ENCODE measurements around the gene PCBP3.
"Not testable (repeated sequence)": the region's sequence is repeated elsewhere in the genome, so short reads cannot be mapped to it uniquely, and the experiment has no call there.

The PCBP3 gene

DNA sequence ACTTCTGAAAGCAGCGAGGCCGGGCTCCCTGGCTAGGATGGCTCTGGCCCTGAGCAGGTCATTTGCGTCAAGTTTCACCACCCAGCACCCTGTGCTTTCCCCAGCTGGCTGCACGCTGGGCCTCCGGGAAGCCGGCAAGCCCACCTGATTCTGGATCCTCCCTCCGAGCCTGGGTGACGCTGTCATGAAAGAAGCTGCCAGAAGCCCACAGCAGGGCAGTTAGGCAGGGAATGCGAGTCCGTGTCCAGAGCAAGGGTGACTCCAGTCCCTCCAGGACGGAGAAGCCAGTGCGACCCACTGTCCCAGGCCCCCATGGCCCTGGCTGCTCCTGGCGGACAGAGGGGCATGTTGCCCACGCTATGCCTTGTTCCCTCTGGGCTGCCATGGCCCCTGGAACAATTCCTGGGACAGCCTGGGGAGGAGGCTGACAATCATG lies 44.4 kb upstream of the PCBP3 start:
- TF ChIP-seq YY1 (IDR thresholded peaks at IDR 0.05; ENCODE audit: insufficient read depth, insufficient read length) (no peak), SUZ12 (IDR thresholded peaks at IDR 0.05; ENCODE audit: extremely low read depth, insufficient read depth, insufficient read length) (no peak), ZNF274 (IDR thresholded peaks at IDR 0.05; ENCODE audit: low read depth, low read length) (no peak)
- Histone ChIP-seq H3K9me3 (ENCODE audit: insufficient read depth, low read length) (peaks cover 35% of the 10 kb centered on the region), H3K4me3 (ENCODE audit: insufficient read length, low read depth) (no peak overlapping the region), H3K36me3 (ENCODE audit: insufficient read depth, insufficient read length, low read length) (no peaks in the 10 kb centered on the region), H3K4me1 (ENCODE audit: insufficient read depth, insufficient read length) (no peaks in the 10 kb centered on the region), H3K9ac (ENCODE audit: insufficient read length, low read depth) (no peak overlapping the region), H3K27me3 (ENCODE audit: insufficient read depth, insufficient read length) (peaks cover 22% of the 10 kb centered on the region)
- DNase-seq (ENCODE audit: low read depth, low spot score): no peak

- no peak overlapping the region for H3K4me3 ChIP-seq (ENCODE audit: insufficient read length, low read depth)
- no peaks in the 10 kb centered on the region for H3K36me3 ChIP-seq (ENCODE audit: insufficient read depth, insufficient read length, low read length)
- no peak for DNase-seq (ENCODE audit: low read depth, low spot score)
- H3K4me1 ChIP-seq (ENCODE audit: insufficient read depth, insufficient read length): no peaks in the 10 kb centered on the region
- peaks cover 37% of the 10 kb centered on the region for H3K9me3 ChIP-seq (ENCODE audit: insufficient read depth, low read length)
- H3K9ac ChIP-seq (ENCODE audit: insufficient read length, low read depth): no peak overlapping the region
- H3K27me3 ChIP-seq (ENCODE audit: insufficient read depth, insufficient read length): peaks cover 22% of the 10 kb centered on the region
- TF ChIP-seq SUZ12 (IDR thresholded peaks at IDR 0.05; ENCODE audit: extremely low read depth, insufficient read depth, insufficient read length): no peak
- TF ChIP-seq ZNF274 (IDR thresholded peaks at IDR 0.05; ENCODE audit: low read depth, low read length): no peak
- no peak for TF ChIP-seq YY1 (IDR thresholded peaks at IDR 0.05; ENCODE audit: insufficient read depth, insufficient read length)
Observed at GRCh38 chr21:45600248-45600647, 43.3 kb upstream of the PCBP3 start.

DNA sequence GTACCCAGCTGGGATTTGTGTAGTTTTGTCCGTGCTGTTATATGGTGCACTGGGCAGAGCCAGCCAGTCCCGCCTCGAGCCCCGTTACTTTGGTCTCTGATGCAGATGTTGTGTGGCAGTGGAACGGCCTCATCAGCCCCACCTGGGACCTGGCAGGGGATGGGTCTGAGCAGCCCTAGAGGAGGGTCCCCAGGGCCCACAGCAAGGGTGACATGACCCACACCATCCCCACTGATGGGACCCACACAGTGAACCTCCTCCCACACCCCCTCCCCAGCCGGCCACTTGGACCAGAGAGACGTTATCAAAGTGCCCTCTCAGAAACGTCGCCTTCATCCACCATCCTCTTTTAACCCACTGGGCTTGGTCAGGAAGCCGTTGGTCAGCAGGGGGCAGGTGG lies 42.0 kb upstream of the PCBP3 start:
- no peak for DNase-seq (ENCODE audit: low read depth, low spot score)
- Histone ChIP-seq H3K36me3 (ENCODE audit: insufficient read depth, insufficient read length, low read length) (no peaks in the 10 kb centered on the region), H3K27me3 (ENCODE audit: insufficient read depth, insufficient read length) (peaks cover 22% of the 10 kb centered on the region), H3K4me3 (ENCODE audit: insufficient read length, low read depth) (no peak overlapping the region), H3K9me3 (ENCODE audit: insufficient read depth, low read length) (peaks cover 37% of the 10 kb centered on the region), H3K4me1 (ENCODE audit: insufficient read depth, insufficient read length) (no peaks in the 10 kb centered on the region), H3K9ac (ENCODE audit: insufficient read length, low read depth) (no peak overlapping the region)
- TF ChIP-seq ZNF274 (IDR thresholded peaks at IDR 0.05; ENCODE audit: low read depth, low read length): no peak
- TF ChIP-seq SUZ12 (IDR thresholded peaks at IDR 0.05; ENCODE audit: extremely low read depth, insufficient read depth, insufficient read length): no peak
- no peak for TF ChIP-seq YY1 (IDR thresholded peaks at IDR 0.05; ENCODE audit: insufficient read depth, insufficient read length)

- Histone ChIP-seq H3K9me3 (ENCODE audit: insufficient read depth, low read length) (peaks cover 37% of the 10 kb centered on the region), H3K4me3 (ENCODE audit: insufficient read length, low read depth) (no peak overlapping the region), H3K9ac (ENCODE audit: insufficient read length, low read depth) (no peak overlapping the region), H3K27me3 (ENCODE audit: insufficient read depth, insufficient read length) (peaks cover 22% of the 10 kb centered on the region), H3K36me3 (ENCODE audit: insufficient read depth, insufficient read length, low read length) (no peaks in the 10 kb centered on the region), H3K4me1 (ENCODE audit: insufficient read depth, insufficient read length) (peaks cover 2% of the 10 kb centered on the region)
- TF ChIP-seq SUZ12 (IDR thresholded peaks at IDR 0.05; ENCODE audit: extremely low read depth, insufficient read depth, insufficient read length) (no peak), ZNF274 (IDR thresholded peaks at IDR 0.05; ENCODE audit: low read depth, low read length) (no peak), YY1 (IDR thresholded peaks at IDR 0.05; ENCODE audit: insufficient read depth, insufficient read length) (no peak)
- no peak for DNase-seq (ENCODE audit: low read depth, low spot score)
Observed at GRCh38 chr21:45602106-45602505, 41.4 kb upstream of the PCBP3 start.

DNA sequence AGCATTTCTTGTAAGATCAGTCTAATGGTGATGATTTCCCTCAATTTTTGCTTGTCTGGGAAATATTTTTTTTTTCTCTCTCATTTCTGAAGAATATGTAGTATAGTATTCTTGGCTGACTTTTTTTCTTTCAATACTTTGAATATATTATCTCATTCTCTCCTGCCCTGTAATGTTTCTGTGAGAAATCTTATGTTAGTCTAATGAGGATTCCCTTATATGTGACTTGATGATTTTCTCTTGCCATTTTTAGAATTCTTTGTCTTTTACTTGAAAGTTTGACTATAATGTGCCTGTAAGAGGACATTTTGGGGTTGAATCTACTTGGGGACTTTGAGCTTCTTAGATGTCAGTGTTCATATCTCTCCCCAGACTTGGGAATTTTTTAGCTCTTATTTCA lies 40.0 kb upstream of the PCBP3 start:
- DNase-seq (ENCODE audit: low read depth, low spot score): no peak
- Histone ChIP-seq H3K4me3 (ENCODE audit: insufficient read length, low read depth) (no peak overlapping the region), H3K36me3 (ENCODE audit: insufficient read depth, insufficient read length, low read length) (no peaks in the 10 kb centered on the region), H3K9ac (ENCODE audit: insufficient read length, low read depth) (no peak overlapping the region), H3K27me3 (ENCODE audit: insufficient read depth, insufficient read length) (peaks cover 20% of the 10 kb centered on the region), H3K4me1 (ENCODE audit: insufficient read depth, insufficient read length) (peaks cover 2% of the 10 kb centered on the region), H3K9me3 (ENCODE audit: insufficient read depth, low read length) (peaks cover 37% of the 10 kb centered on the region)
- TF ChIP-seq SUZ12 (IDR thresholded peaks at IDR 0.05; ENCODE audit: extremely low read depth, insufficient read depth, insufficient read length) (no peak), YY1 (IDR thresholded peaks at IDR 0.05; ENCODE audit: insufficient read depth, insufficient read length) (no peak), ZNF274 (IDR thresholded peaks at IDR 0.05; ENCODE audit: low read depth, low read length) (no peak)

DNA sequence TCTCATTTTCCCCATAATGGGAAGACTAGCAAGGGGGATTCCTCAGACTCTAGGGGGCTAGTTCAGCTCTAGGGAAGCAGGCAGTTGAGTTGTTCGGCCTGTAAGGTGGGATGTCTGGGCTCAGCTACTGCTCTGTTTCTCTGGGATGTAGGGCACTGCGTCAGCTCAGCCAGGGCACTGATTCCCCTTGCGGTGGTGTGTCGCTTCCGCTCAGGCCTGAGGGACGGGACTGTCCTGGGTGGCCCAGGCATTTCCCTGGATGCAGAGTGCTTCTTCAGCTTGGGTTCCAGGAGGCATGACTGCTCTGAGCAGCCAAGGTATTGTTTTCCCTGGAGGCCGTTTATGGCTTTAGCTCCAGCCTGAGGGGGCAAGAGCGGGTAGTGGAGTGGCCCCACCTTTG lies 38.8 kb upstream of the PCBP3 start:
- not testable (repeated sequence) for H3K9ac ChIP-seq (ENCODE audit: insufficient read length, low read depth); H3K4me3 ChIP-seq (ENCODE audit: insufficient read length, low read depth); H3K36me3 ChIP-seq (ENCODE audit: insufficient read depth, insufficient read length, low read length); DNase-seq (ENCODE audit: low read depth, low spot score); H3K4me1 ChIP-seq (ENCODE audit: insufficient read depth, insufficient read length)
- peaks cover 30% of the 10 kb centered on the region for H3K9me3 ChIP-seq (ENCODE audit: insufficient read depth, low read length)
- H3K27me3 ChIP-seq (ENCODE audit: insufficient read depth, insufficient read length): peaks cover 20% of the 10 kb centered on the region

- no peak overlapping the region for H3K9ac ChIP-seq (ENCODE audit: insufficient read length, low read depth)
- no peak overlapping the region for H3K4me3 ChIP-seq (ENCODE audit: insufficient read length, low read depth)
- peaks cover 20% of the 10 kb centered on the region for H3K9me3 ChIP-seq (ENCODE audit: insufficient read depth, low read length)
- peaks cover 19% of the 10 kb centered on the region for H3K27me3 ChIP-seq (ENCODE audit: insufficient read depth, insufficient read length)
- no peaks in the 10 kb centered on the region for H3K36me3 ChIP-seq (ENCODE audit: insufficient read depth, insufficient read length, low read length)
- no peak for TF ChIP-seq YY1 (IDR thresholded peaks at IDR 0.05; ENCODE audit: insufficient read depth, insufficient read length)
- no peak for TF ChIP-seq ZNF274 (IDR thresholded peaks at IDR 0.05; ENCODE audit: low read depth, low read length)
- TF ChIP-seq SUZ12 (IDR thresholded peaks at IDR 0.05; ENCODE audit: extremely low read depth, insufficient read depth, insufficient read length): no peak
- H3K4me1 ChIP-seq (ENCODE audit: insufficient read depth, insufficient read length): peaks cover 5% of the 10 kb centered on the region
- no peak for DNase-seq (ENCODE audit: low read depth, low spot score)
Observed at GRCh38 chr21:45607021-45607908, 36.3 kb upstream of the PCBP3 start.
